GM23248 (cell line): ENCODE results near the gene CCDC102A. TPM values are rescaled to one million over a fixed set of nuclear protein-coding genes. Genes with fewer than 3 reads are reported as not detected.

Experiments
- DNase-seq: peaks from one replicate; pipeline ENCODE4 v3.0.0-alpha.2; 2015
- H2AFZ ChIP-seq: fragments of 200-600 bp; sonication (generic); 2 replicates; pipeline ENCODE4 v1.6.1; 2016; ENCODE audit warnings: antibody characterized with exemption
- H3F3A ChIP-seq: fragments of 200-600 bp; sonication (generic); 2 replicates; pipeline ENCODE4 v1.6.1; 2016; ENCODE audit warnings: mild to moderate bottlenecking, antibody characterized with exemption, mixed run types; ENCODE audit not compliant: insufficient read depth
- H3K27ac ChIP-seq: fragments of 200-600 bp; sonication (generic); 2 replicates; pipeline ENCODE4 v1.5.1; 2016; ENCODE audit warnings: mild to moderate bottlenecking
- H3K27me3 ChIP-seq: fragments of 200-600 bp; sonication (generic); replicated peaks from 2 replicates; pipeline ENCODE4 v1.6.1; 2016; ENCODE audit warnings: mild to moderate bottlenecking; ENCODE audit not compliant: insufficient read depth
- H3K36me3 ChIP-seq: fragments of 200-600 bp; sonication (generic); 2 replicates; pipeline ENCODE4 v1.6.1; 2016; ENCODE audit warnings: low read depth, mild to moderate bottlenecking
- H3K4me1 ChIP-seq: fragments of 200-600 bp; sonication (generic); 2 replicates; pipeline ENCODE4 v1.6.1; 2016; ENCODE audit warnings: mild to moderate bottlenecking; ENCODE audit not compliant: insufficient read depth
- H3K4me2 ChIP-seq: fragments of 200-600 bp; sonication (generic); one replicate; pipeline ENCODE4 v1.6.1; 2016; ENCODE audit warnings: mild to moderate bottlenecking; ENCODE audit not compliant: unreplicated experiment
- H3K4me3 ChIP-seq: fragments of 200-600 bp; sonication (generic); 2 replicates; pipeline ENCODE4 v1.5.1; 2016; ENCODE audit warnings: mild to moderate bottlenecking
- H3K79me2 ChIP-seq: fragments of 200-600 bp; sonication (generic); 2 replicates; pipeline ENCODE4 v1.6.1; 2016; ENCODE audit warnings: mild to moderate bottlenecking; ENCODE audit not compliant: insufficient read depth
- H3K9ac ChIP-seq: fragments of 200-600 bp; sonication (generic); 2 replicates; pipeline ENCODE4 v1.6.1; 2016; ENCODE audit warnings: mild to moderate bottlenecking
- H3K9me2 ChIP-seq: fragments of 200-600 bp; sonication (generic); 2 replicates; pipeline ENCODE4 v1.6.1; 2016; ENCODE audit warnings: mixed run types, mild to moderate bottlenecking, moderate library complexity; ENCODE audit not compliant: insufficient read depth
- H3K9me3 ChIP-seq: fragments of 200-600 bp; sonication (generic); one replicate; pipeline ENCODE4 v1.6.1; 2017; ENCODE audit warnings: low read depth
- H4K20me1 ChIP-seq: fragments of 200-600 bp; sonication (generic); 2 replicates; pipeline ENCODE4 v1.6.0; 2016; ENCODE audit not compliant: insufficient read depth
- EZH2 ChIP-seq: fragments of 200-600 bp; sonication (generic); IDR thresholded peaks from 2 replicates; pipeline ENCODE4 v1.6.1; 2018; ENCODE audit warnings: antibody characterized with exemption, mild to moderate bottlenecking; ENCODE audit not compliant: insufficient read depth, poor library complexity, severe bottlenecking
- EZH2phosphoT487 ChIP-seq: fragments of 200-600 bp; sonication (generic); IDR thresholded peaks from 2 replicates; pipeline ENCODE4 v1.6.1; 2018; ENCODE audit warnings: antibody characterized with exemption, moderate library complexity, mild to moderate bottlenecking, low read depth; ENCODE audit not compliant: insufficient read depth
- WGBS, 2 experiments: methylation state at CpG; one replicate each; pipeline ENCODE4 v1.1.6; 2015 to 2017; ENCODE audit warnings: low lambda C conversion rate in 2 of 2, low coverage in 1 of 2; ENCODE audit errors: missing lambda C conversion rate in 2 of 2; 5-methylcytosine and 5-hydroxymethylcytosine counted together
- in situ Hi-C: fragments of 300-500 bp; cut with MboI; formaldehyde crosslinking; loops from 2 replicates; pipeline ENCODE4 v1.15.0; 2020
- polyA plus RNA-seq: library from polyadenylated mRNA; unstranded; fragments of >200 nt; fragmentation: Nextera tagmentation; extraction: Ambion mirVana; gene quantifications from 2 replicates; pipeline ENCODE4 v1.2.1, GENCODE V29; 2016
- total RNA-seq: library from RNA; depleted of rRNA; stranded (reverse); fragments of >200 nt; shearing (Covaris generic); gene quantifications from 2 replicates; pipeline ENCODE4 v1.2.3, GENCODE V29; 2014; rRNA removed

Gene CCDC102A
- total and polyA plus RNA-seq, 2 experiments from 2014 or later = 3.9 to 17.7 TPM

DNA sequence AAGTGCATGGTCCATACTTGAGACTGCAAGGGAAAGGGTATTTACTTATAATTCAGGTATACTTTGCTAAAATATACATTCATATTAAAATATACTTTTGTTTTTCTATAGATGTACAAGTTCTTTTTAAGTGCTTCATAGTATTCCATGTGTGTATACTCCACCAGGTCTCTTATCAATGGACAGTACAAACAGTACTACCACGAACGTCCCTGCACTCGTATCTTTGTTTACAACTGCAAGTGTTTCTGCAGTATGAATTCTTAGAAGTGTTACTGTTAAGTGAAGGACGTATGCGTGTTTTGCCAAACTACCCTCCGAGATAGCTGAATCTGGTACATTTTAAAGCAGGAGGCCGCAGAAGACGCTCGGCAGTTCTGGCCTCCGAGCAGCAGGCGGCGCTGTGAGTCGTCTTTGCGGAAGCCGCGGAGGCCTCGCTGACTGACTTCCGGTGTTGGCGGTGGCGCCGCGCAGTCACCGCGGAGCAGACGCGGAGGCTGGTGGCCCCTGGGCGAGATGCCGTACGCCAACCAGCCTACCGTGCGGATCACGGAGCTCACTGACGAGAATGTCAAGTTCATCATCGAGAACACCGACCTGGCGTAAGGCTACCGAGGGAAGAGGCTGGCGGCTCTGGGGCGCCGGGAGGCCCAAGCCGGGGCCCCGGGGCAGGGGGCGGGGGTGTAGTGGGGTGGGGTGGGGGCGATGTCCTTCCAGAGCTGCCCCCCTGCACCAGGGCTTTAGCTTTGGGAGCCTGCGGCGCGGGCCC lies 74.0 kb downstream of the CCDC102A start, which contains the start of gene POLR2C:
TSS of gene POLR2C (plus strand) at position 471 of the 769 bp plus-strand sequence. CDS start at position 517, 46 bp downstream.
- Histone ChIP-seq H3K4me3 (peak within 1 kb of the TSS; percentile 83), H2AFZ (no peak within 1 kb of the TSS; the same call in 1 of the 2 replicates), H3K4me1 (peaks cover 12% of the 10 kb centered on the region), H3K27ac (peak within 1 kb of the TSS; percentile 48), H3F3A (peaks cover 18% of the 10 kb centered on the region; the same call in 1 of the 2 replicates), H3K27me3 (no peaks in the 10 kb centered on the region), H3K9me3 (no peaks in the 10 kb centered on the region), H3K36me3 (peaks cover 21% of the 10 kb centered on the region; the same call in 1 of the 2 replicates), H3K4me2 (peak within 1 kb of the TSS; percentile 92), H3K9ac (peak within 1 kb of the TSS; percentile 85), H3K9me2 (no peaks in the 10 kb centered on the region), H3K79me2 (peaks cover 44% of the 10 kb centered on the region), H4K20me1 (no peaks in the 10 kb centered on the region; the same call in 1 of the 2 replicates)
- peak; percentile 91 for DNase-seq
- TF ChIP-seq EZH2 = no peak
- TF ChIP-seq EZH2phosphoT487 = no peak
- in situ Hi-C loops = no loop called here
- 1% methylated on average over 26 to 46 of the region's 47 CpGs for WGBS, 2 experiments

Other genes with a start within 250 kb of the CCDC102A start
- gene CCL22, start 177.8 kb downstream of the CCDC102A start, total RNA-seq = not detected in 2 replicates
- gene CCL22, start 177.8 kb downstream of the CCDC102A start, polyA plus RNA-seq = 0.10 and 0.13 TPM in 2 replicates
- not detected in 2 replicates for gene CX3CL1, start 164.1 kb downstream of the CCDC102A start, total RNA-seq
- not detected in 2 replicates for gene CX3CL1, start 164.1 kb downstream of the CCDC102A start, polyA plus RNA-seq
- gene CCL17, start 131.8 kb downstream of the CCDC102A start, total RNA-seq = not detected in 2 replicates
- not detected in 2 replicates for gene CCL17, start 131.8 kb downstream of the CCDC102A start, polyA plus RNA-seq
- gene CIAPIN1, start 89.2 kb downstream of the CCDC102A start, total RNA-seq = 35.7 TPM in 2 replicates
- 45.1 and 55.2 TPM in 2 replicates for gene CIAPIN1, start 89.2 kb downstream of the CCDC102A start, polyA plus RNA-seq
- gene COQ9, start 89.1 kb downstream of the CCDC102A start, total RNA-seq = 31.5 and 41.3 TPM in 2 replicates
- 41.4 and 41.8 TPM in 2 replicates for gene COQ9, start 89.1 kb downstream of the CCDC102A start, polyA plus RNA-seq
- gene POLR2C, start 73.9 kb downstream of the CCDC102A start, total RNA-seq = 152 and 163 TPM in 2 replicates
- 39.6 and 40.0 TPM in 2 replicates for gene POLR2C, start 73.9 kb downstream of the CCDC102A start, polyA plus RNA-seq
- gene DOK4, start 50.1 kb downstream of the CCDC102A start, total RNA-seq = 51.6 and 60.5 TPM in 2 replicates
- 44.6 and 47.1 TPM in 2 replicates for gene DOK4, start 50.1 kb downstream of the CCDC102A start, polyA plus RNA-seq
- gene ADGRG5, start 6.1 kb upstream of the CCDC102A start, total RNA-seq = not detected in 2 replicates
- 0.05 and 0.18 TPM in 2 replicates for gene ADGRG5, start 6.1 kb upstream of the CCDC102A start, polyA plus RNA-seq
- gene ADGRG1, start 92.1 kb upstream of the CCDC102A start, total RNA-seq = 0.54 and 0.89 TPM in 2 replicates
- 0.58 and 1.2 TPM in 2 replicates for gene ADGRG1, start 92.1 kb upstream of the CCDC102A start, polyA plus RNA-seq
- gene ADGRG3, start 131.7 kb upstream of the CCDC102A start, total RNA-seq = not detected in 2 replicates
- gene ADGRG3, start 131.7 kb upstream of the CCDC102A start, polyA plus RNA-seq = not detected in 2 replicates
- gene DRC7, start 158.2 kb upstream of the CCDC102A start, total RNA-seq = not detected in 2 replicates
- gene DRC7, start 158.2 kb upstream of the CCDC102A start, polyA plus RNA-seq = not detected in 2 replicates
- gene KATNB1, start 199.2 kb upstream of the CCDC102A start, total RNA-seq = 20.2 and 27.9 TPM in 2 replicates
- 18.1 and 19.3 TPM in 2 replicates for gene KATNB1, start 199.2 kb upstream of the CCDC102A start, polyA plus RNA-seq